Upper lobe of left lung (tissue), 4 donors: Measurements from ENCODE around the gene ZNF212.

ENCODE experiments used
- CTCF ChIP-seq, 6 experiments: fragments of 450-650 bp in 4 of 6; fragments of 200-600 bp in 2 of 6; sonication (generic) in 2 of 6; IDR thresholded peaks; one replicate each; pipeline ENCODE4 v1.5.1; 2016 to 2019; ENCODE audit warnings: antibody characterized with exemption in 6 of 6
- POLR2A ChIP-seq, 4 donors: fragments of 450-650 bp; IDR thresholded peaks; one replicate each; pipeline ENCODE4 v1.5.1; 2016 to 2017; ENCODE audit warnings: antibody characterized with exemption in 4 of 4, mild to moderate bottlenecking in 2 of 4
- POLR2AphosphoS5 ChIP-seq, 2 donors: sonication (generic); formaldehyde crosslinking; IDR thresholded peaks; one replicate each; pipeline ENCODE4 v1.5.1; 2017; ENCODE audit warnings: antibody characterized with exemption in 2 of 2

GRCh38 chr7:149295481-149295850 is 56.0 kb downstream of the ZNF212 start:
- TF ChIP-seq CTCF (IDR thresholded peaks at IDR 0.05) (no peak), POLR2A (IDR thresholded peaks at IDR 0.05) (no peak), POLR2AphosphoS5 (IDR thresholded peaks at IDR 0.05) (no peak)
